NT2/D1 (cell line): ENCODE results near the gene BCL10.

Source experiments
- YY1 ChIP-seq: IDR thresholded peaks from 2 replicates; pipeline ENCODE4 v1.6.1; 2011; ENCODE audit not compliant: insufficient read length, insufficient read depth
- ZNF274 ChIP-seq: IDR thresholded peaks from 2 replicates; pipeline ENCODE4 v1.6.1; 2011; ENCODE audit warnings: mild to moderate bottlenecking, low read depth, low read length

DNA sequence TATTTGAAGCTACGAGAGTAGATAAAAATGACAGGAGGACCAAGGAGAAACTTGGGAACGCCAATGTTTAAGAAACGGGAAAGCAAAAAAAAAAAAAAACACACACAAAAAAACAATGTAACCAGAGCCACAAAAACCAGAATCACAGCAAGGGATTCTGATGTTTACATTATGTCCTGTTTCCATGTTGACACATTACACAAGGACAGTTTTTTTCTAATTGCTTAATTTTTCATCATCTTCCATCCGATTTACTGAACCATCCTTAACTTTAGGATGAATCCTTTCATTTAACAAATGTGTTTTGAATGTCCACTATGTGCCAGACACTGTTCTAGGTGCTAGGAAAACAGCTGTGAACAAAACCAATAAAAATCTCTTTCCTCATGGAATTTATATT is 1.4 kb upstream of the BCL10 start:
- no peak for TF ChIP-seq YY1
- no peak for TF ChIP-seq ZNF274
